H1 (cell line): Measurements from ENCODE around the gene NDUFB10. TPM values are rescaled to one million over a fixed set of nuclear protein-coding genes. Genes with fewer than 3 reads are reported as not detected.
A peak's percentile ranks its signal among the peaks of the same experiment; 100 is the strongest.

Source experiments
- CTCF ChIA-PET: fragments of 300-600 bp; sonication (Branson Sonifier 250); formaldehyde crosslinking; loops from one replicate; lab custom pipeline; 2021; ENCODE audit not compliant: partially characterized antibody; lab: Charles Lee
- POLR2A ChIA-PET: fragments of 300-600 bp; sonication (Branson Sonifier 250); formaldehyde crosslinking; loops from one replicate; lab custom pipeline; 2021; ENCODE audit warnings: inconsistent platforms; ENCODE audit not compliant: partially characterized antibody; lab: Charles Lee
- DNase-seq, 2 experiments: peaks; one replicate each; pipeline versions ENCODE4 v3.0.0 to v3.0.0-alpha.2; 2010 to 2022; ENCODE audit warnings: low spot score in 2 of 2, low read depth in 1 of 2, mixed read lengths in 1 of 2
- FAIRE-seq: peaks from 2 replicates; lab custom pipeline; 2011; peaks lifted over from hg19 to GRCh38; lab: Jason Lieb, UNC
- H2AFZ ChIP-seq: 2 replicates; pipeline ENCODE4 v1.8.1; 2012; ENCODE audit warnings: low read length, inconsistent platforms
- H2AK5ac ChIP-seq: 2 replicates; pipeline ENCODE4 v1.6.1; 2013; ENCODE audit warnings: low read depth, low read length
- H2BK120ac ChIP-seq: replicated peaks from 2 replicates; pipeline ENCODE3; 2013; ENCODE audit warnings: low read depth, low read length, inconsistent platforms
- H2BK12ac ChIP-seq: 2 replicates; pipeline ENCODE4 v1.6.1; 2013; ENCODE audit warnings: low read depth, low read length
- H2BK15ac ChIP-seq: 2 replicates; pipeline ENCODE4 v1.6.1; 2013; ENCODE audit warnings: low read length
- H2BK20ac ChIP-seq: 2 replicates; pipeline ENCODE4 v1.6.1; 2013; ENCODE audit warnings: low read length
- H2BK5ac ChIP-seq: 2 replicates; pipeline ENCODE4 v1.6.1; 2013; ENCODE audit warnings: low read depth, low read length
- H3K14ac ChIP-seq: 2 replicates; pipeline ENCODE4 v1.6.1; 2013; ENCODE audit warnings: inconsistent platforms; ENCODE audit not compliant: insufficient read length
- H3K18ac ChIP-seq: 2 replicates; pipeline ENCODE4 v1.6.1; 2013; ENCODE audit warnings: low read length; ENCODE audit errors: extremely low read depth
- H3K23ac ChIP-seq: 2 replicates; pipeline ENCODE4 v1.6.1; 2013; ENCODE audit warnings: inconsistent platforms; ENCODE audit not compliant: insufficient read length
- H3K23me2 ChIP-seq: 2 replicates; pipeline ENCODE4 v1.6.1; 2013; ENCODE audit warnings: low read depth, low read length
- H3K27ac ChIP-seq: 2 replicates; pipeline ENCODE4 v1.6.1; 2011; ENCODE audit warnings: low read depth, low read length, inconsistent platforms
- H3K27me3 ChIP-seq, 4 experiments: replicated peaks in 1 of 4; 1 replicate in 1 of 4; 2 replicates in 3 of 4; pipeline versions ENCODE4 v1.6.1 to v1.8.1; 2011 to 2013; ENCODE audit warnings: low read length in 3 of 4, mild to moderate bottlenecking in 3 of 4, inconsistent platforms in 2 of 4, mixed read lengths in 2 of 4, moderate library complexity in 1 of 4; ENCODE audit not compliant: control insufficient read depth in 3 of 4, insufficient read depth in 3 of 4; ENCODE audit errors: extremely low read depth in 1 of 4
- H3K36me3 ChIP-seq, 4 experiments: 2 replicates each; pipeline versions ENCODE4 v1.6.1 to v1.8.1; 2011 to 2013; ENCODE audit warnings: mild to moderate bottlenecking in 4 of 4, low read length in 3 of 4, moderate library complexity in 2 of 4, control low read depth in 1 of 4, inconsistent platforms in 1 of 4; ENCODE audit not compliant: insufficient read depth in 4 of 4, control insufficient read depth in 2 of 4
- H3K4ac ChIP-seq: replicated peaks from 2 replicates; pipeline ENCODE3; 2013; ENCODE audit warnings: low read length, low read depth, mixed read lengths, inconsistent platforms; ENCODE audit not compliant: insufficient read length
- H3K4me1 ChIP-seq, 4 experiments: replicated peaks in 1 of 4; 1 replicate in 1 of 4; 2 replicates in 3 of 4; pipeline versions ENCODE4 v1.6.1 to v1.8.1; 2011 to 2013; ENCODE audit warnings: low read length in 3 of 4, inconsistent platforms in 2 of 4, mixed read lengths in 1 of 4; ENCODE audit not compliant: insufficient read depth in 4 of 4, control insufficient read depth in 3 of 4
- H3K4me2 ChIP-seq, 2 experiments: 2 replicates each; pipeline versions ENCODE4 v1.6.1 to v1.8.1; 2011 to 2013; ENCODE audit warnings: low read depth in 2 of 2, low read length in 2 of 2, control low read depth in 1 of 2, inconsistent platforms in 1 of 2, mild to moderate bottlenecking in 1 of 2; ENCODE audit not compliant: insufficient read depth in 1 of 2
- H3K4me3 ChIP-seq, 4 experiments: fragments of 200-600, 300-600 bp in 1 of 4; sonication (generic), shearing (Covaris generic), sonication (Bioruptor Twin) in 1 of 4; 2 replicates each; pipeline versions ENCODE4 v1.5.1 to v1.8.1; 2011 to 2016; ENCODE audit warnings: low read length in 4 of 4, low read depth in 3 of 4, control low read depth in 2 of 4, inconsistent platforms in 2 of 4, mild to moderate bottlenecking in 2 of 4, mixed read lengths in 1 of 4, moderate library complexity in 1 of 4; ENCODE audit not compliant: insufficient read depth in 2 of 4; ENCODE audit errors: extremely low read depth in 1 of 4
- H3K56ac ChIP-seq: replicated peaks from 2 replicates; pipeline ENCODE3; 2013; ENCODE audit warnings: low read depth, mild to moderate bottlenecking, mixed read lengths, low read length, inconsistent platforms; ENCODE audit not compliant: insufficient read length
- H3K79me1 ChIP-seq: 2 replicates; pipeline ENCODE4 v1.6.1; 2013; ENCODE audit warnings: low read depth, low read length, control low read depth
- H3K79me2 ChIP-seq, 2 experiments: 2 replicates each; pipeline versions ENCODE4 v1.6.1 to v1.8.1; 2012 to 2013; ENCODE audit warnings: low read length in 2 of 2, mild to moderate bottlenecking in 2 of 2, inconsistent platforms in 1 of 2; ENCODE audit not compliant: insufficient read depth in 2 of 2, control insufficient read depth in 1 of 2
- H3K9ac ChIP-seq, 4 experiments: replicated peaks in 1 of 4; 1 replicate in 1 of 4; 2 replicates in 3 of 4; pipeline versions ENCODE4 v1.6.1 to v1.8.1; 2011 to 2013; ENCODE audit warnings: low read depth in 3 of 4, low read length in 3 of 4, control low read depth in 2 of 4, mild to moderate bottlenecking in 2 of 4, moderate library complexity in 2 of 4, inconsistent platforms in 1 of 4; ENCODE audit errors: extremely low read depth in 1 of 4
- H3K9me3 ChIP-seq, 2 experiments: 2 replicates each; pipeline versions ENCODE4 v1.6.1 to v1.8.1; 2012 to 2013; ENCODE audit warnings: mild to moderate bottlenecking in 2 of 2, moderate library complexity in 2 of 2, control low read depth in 1 of 2, inconsistent platforms in 1 of 2, low read depth in 1 of 2, low read length in 1 of 2, mixed read lengths in 1 of 2; ENCODE audit not compliant: insufficient read depth in 2 of 2
- H4K20me1 ChIP-seq, 2 experiments: replicated peaks in 1 of 2; 2 replicates each; pipeline versions ENCODE3 to v1.8.1; 2011 to 2013; ENCODE audit warnings: inconsistent platforms in 2 of 2, low read length in 2 of 2, mild to moderate bottlenecking in 1 of 2; ENCODE audit not compliant: insufficient read depth in 2 of 2, control insufficient read depth in 1 of 2
- H4K5ac ChIP-seq: 2 replicates; pipeline ENCODE4 v1.6.1; 2013; ENCODE audit warnings: low read length, low read depth, mixed read lengths, inconsistent platforms; ENCODE audit not compliant: insufficient read length
- H4K8ac ChIP-seq: 2 replicates; pipeline ENCODE4 v1.8.0; 2013; ENCODE audit warnings: mild to moderate bottlenecking, moderate library complexity, low read length, inconsistent platforms; ENCODE audit not compliant: insufficient read depth; ENCODE audit errors: extremely low read depth
- H4K91ac ChIP-seq: replicated peaks from 2 replicates; pipeline ENCODE3; 2013; ENCODE audit warnings: low read length, mixed read lengths, inconsistent platforms; ENCODE audit not compliant: insufficient read length
- BRCA1 ChIP-seq: IDR thresholded peaks from 2 replicates; pipeline ENCODE4 v1.6.1; 2012; ENCODE audit warnings: low read depth, low read length, improper control_type of control experiment
- KDM4A ChIP-seq: IDR thresholded peaks from one replicate; pipeline ENCODE4 v1.7.1; 2012; ENCODE audit warnings: low read depth, mild to moderate bottlenecking, moderate library complexity, low read length, inconsistent platforms; ENCODE audit not compliant: severe bottlenecking
- SUZ12 ChIP-seq: fragments of 200-600 bp; sonication (generic); IDR thresholded peaks from 2 replicates; pipeline ENCODE4 v1.6.1; 2012; ENCODE audit warnings: mild to moderate bottlenecking, inconsistent platforms, low read length, moderate library complexity, mixed read lengths
- WGBS, 2 experiments: shearing (Covaris generic) in 1 of 2; methylation state at CpG; one replicate each; pipeline versions ENCODE4 v1.1.6 to v1.1.7; 2013 to 2015; ENCODE audit warnings: low lambda C conversion rate in 2 of 2, mixed read lengths in 2 of 2, inconsistent platforms in 1 of 2, low coverage in 1 of 2, missing lambda C conversion rate in 1 of 2; ENCODE audit not compliant: insufficient replicate concordance in 2 of 2, insufficient coverage in 1 of 2, insufficient read length in 1 of 2; ENCODE audit errors: extremely low coverage in 1 of 2, missing lambda C conversion rate in 1 of 2; 5-methylcytosine and 5-hydroxymethylcytosine counted together
- polyA plus RNA-seq, 7 experiments: library from polyadenylated mRNA; depleted of rRNA in 3 of 7; stranded (reverse) in 5 of 7; unstranded in 2 of 7; fragments of >200 nt in 5 of 7; fragments of 200-250 nt in 2 of 7; gene quantifications; 1 replicate in 5 of 7; 2 replicates in 1 of 7; 4 replicates in 1 of 7; pipeline versions ENCODE4 v1.2.1 to v1.2.3, GENCODE V29; 2011 to 2013; ENCODE audit warnings: missing spikeins in 2 of 7, mixed read lengths in 2 of 7
- total RNA-seq: library from RNA; stranded (reverse); fragmentation: NEBNext Ultra II Directional; extraction: Animal tissue kit (Norgen Biotek cat#: 25700); gene quantifications from 2 replicates; pipeline ENCODE4 v1.2.1, GENCODE V29; 2021

NDUFB10 gene
- total and polyA plus RNA-seq, 2 of the 8 experiments (the other 6 are each of a cell fraction or from before 2014, with no cell fraction given): 183 to 194 TPM

GRCh38 chr16:1918351-1919326 lies 40.7 kb upstream of the NDUFB10 start, which contains the start of gene HS3ST6:
Gene HS3ST6 (minus strand): TSS chr16:1918415. CDS start chr16:1918323, 92 bp downstream.
- no peak within 1 kb of the TSS for H4K91ac ChIP-seq
- H3K36me3 ChIP-seq: peaks cover 0 to 7% (median 0%) of the 10 kb centered on the region in 4 experiments; a peak in 1 of 8 replicates
- H4K5ac ChIP-seq: no peak within 1 kb of the TSS
- H3K56ac ChIP-seq: no peak within 1 kb of the TSS
- no peak for FAIRE-seq
- H2BK12ac ChIP-seq: no peak within 1 kb of the TSS
- no peak within 1 kb of the TSS for H3K14ac ChIP-seq
- no peak within 1 kb of the TSS for H3K23ac ChIP-seq
- H3K23me2 ChIP-seq: peaks cover 9% of the 10 kb centered on the region; the same call in 1 of the 2 replicates
- ChIA-PET POLR2A (interaction anchor here (1.0 to 1.6 kb wide), 3 partner anchors 11 to 53 kb away, joined by 4 read pairs; partner anchors contain the start of gene TBL3), CTCF (interaction anchor here (1.2 to 2.2 kb wide), 4 partner anchors 10 to 34 kb away, joined by 3 to 6 read pairs (median 4); no protein-coding TSS in a partner anchor)
- no peak within 1 kb of the TSS for H2AFZ ChIP-seq
- peak within 1 kb of the TSS; percentile 62 for H3K4ac ChIP-seq
- H2BK20ac ChIP-seq: 0 out of 2 replicates have a peak within 1 kb of the TSS, but pooled peaks have one; percentile 48
- H2BK120ac ChIP-seq: no peak within 1 kb of the TSS
- no peaks in the 10 kb centered on the region for H3K9me3 ChIP-seq
- peak within 1 kb of the TSS; percentile 24; the same call in 1 of the 2 replicates for H2AK5ac ChIP-seq
- no peak within 1 kb of the TSS for H2BK5ac ChIP-seq
- no peak within 1 kb of the TSS for H3K27ac ChIP-seq
- no peaks in the 10 kb centered on the region for H3K79me1 ChIP-seq
- peaks cover 4 to 41% (median 27%) of the 10 kb centered on the region in 4 experiments for H3K4me1 ChIP-seq
- no peak within 1 kb of the TSS for H2BK15ac ChIP-seq
- peak within 1 kb of the TSS; percentile 34 to 58 (median 44) for H3K4me3 ChIP-seq
- no peaks in the 10 kb centered on the region for H3K79me2 ChIP-seq
- peak within 1 kb of the TSS; percentile 65 to 88 for H3K4me2 ChIP-seq
- 26% methylated on average over 14 of the region's 71 CpGs; no CpG with 5 or more reads in 1 of the 2 experiments for WGBS, 2 experiments
- peak within 1 kb of the TSS; percentile 11 for H4K8ac ChIP-seq
- DNase-seq: no peak
- H3K27me3 ChIP-seq: peaks cover 39 to 89% (median 72%) of the 10 kb centered on the region in 4 experiments
- no peak within 1 kb of the TSS for H3K9ac ChIP-seq
- peak within 1 kb of the TSS; percentile 60; the same call in 1 of the 2 replicates for H3K18ac ChIP-seq
- H4K20me1 ChIP-seq: peaks cover 4 to 9% of the 10 kb centered on the region in 2 experiments
- peak; percentile 10 for TF ChIP-seq KDM4A
- TF ChIP-seq SUZ12: peak; percentile 67
- no peak for TF ChIP-seq BRCA1
